GM12878 (cell line): ENCODE measurements around the gene POLR3E. TPM values are rescaled to one million over a fixed set of nuclear protein-coding genes. Genes with fewer than 3 reads are reported as not detected.

Source experiments
- CREM ChIP-seq: IDR thresholded peaks from 2 replicates; pipeline ENCODE4 v1.6.1; 2014; ENCODE audit warnings: antibody characterized with exemption, low read depth
- E4F1 ChIP-seq: fragments of 450-650 bp; IDR thresholded peaks from 2 replicates; pipeline ENCODE4 v1.6.1; 2018; ENCODE audit warnings: borderline replicate concordance, mild to moderate bottlenecking; ENCODE audit not compliant: partially characterized antibody
- IKZF2 ChIP-seq, 2 experiments: fragments of 450-650 bp; IDR thresholded peaks; 2 replicates each; pipeline ENCODE4 v1.6.1; 2017; ENCODE audit warnings: mild to moderate bottlenecking in 2 of 2, moderate library complexity in 2 of 2
- JUND ChIP-seq: IDR thresholded peaks from 2 replicates; pipeline ENCODE4 v1.6.1; 2012; ENCODE audit warnings: low read depth, mild to moderate bottlenecking, low read length, improper control_type of control experiment, moderate library complexity
- MEF2A ChIP-seq: IDR thresholded peaks from 2 replicates; pipeline ENCODE4 v1.6.1; 2011; ENCODE audit warnings: low read depth, mild to moderate bottlenecking, low read length, moderate library complexity; ENCODE audit not compliant: insufficient read depth
- MXI1 ChIP-seq: fragments of 150-350 bp; IDR thresholded peaks from 2 replicates; pipeline ENCODE4 v1.6.1; 2011; ENCODE audit warnings: low read depth, mild to moderate bottlenecking, inconsistent platforms, low read length, improper control_type of control experiment
- MYC ChIP-seq: IDR thresholded peaks from 2 replicates; pipeline ENCODE4 v1.6.1; 2011; ENCODE audit warnings: mild to moderate bottlenecking, low read length, moderate library complexity, inconsistent platforms; ENCODE audit not compliant: insufficient read depth, insufficient replicate concordance, insufficient read length, severe bottlenecking
- PAX5 ChIP-seq: IDR thresholded peaks from 2 replicates; pipeline ENCODE4 v1.6.1; 2011; ENCODE audit warnings: low read depth, low read length, borderline replicate concordance
- TARDBP ChIP-seq: IDR thresholded peaks from 2 replicates; pipeline ENCODE4 v1.6.1; 2016; ENCODE audit warnings: borderline replicate concordance
- TCF12 ChIP-seq: IDR thresholded peaks from 2 replicates; pipeline ENCODE4 v1.6.1; 2011; ENCODE audit warnings: low read depth, mild to moderate bottlenecking, low read length
- TCF7 ChIP-seq: IDR thresholded peaks from 2 replicates; pipeline ENCODE4 v1.6.1; 2014; ENCODE audit warnings: antibody characterized with exemption, borderline replicate concordance
- USF1 ChIP-seq: IDR thresholded peaks from 2 replicates; pipeline ENCODE4 v1.6.1; 2011; ENCODE audit warnings: borderline replicate concordance, low read depth, mild to moderate bottlenecking, moderate library complexity, mixed read lengths, low read length; ENCODE audit not compliant: insufficient read depth; ENCODE audit errors: extremely low read length
- YBX1 ChIP-seq: fragments of 450-650 bp; IDR thresholded peaks from 2 replicates; pipeline ENCODE4 v1.6.1; 2016; ENCODE audit warnings: antibody characterized with exemption
- ZBED1 ChIP-seq: IDR thresholded peaks from 2 replicates; pipeline ENCODE4 v1.6.1; 2016; ENCODE audit warnings: borderline replicate concordance
- ZNF207 ChIP-seq: fragments of 450-650 bp; IDR thresholded peaks from 2 replicates; pipeline ENCODE4 v1.6.1; 2014; ENCODE audit warnings: antibody characterized with exemption, mild to moderate bottlenecking, borderline replicate concordance
- polyA plus RNA-seq, 11 experiments: library from polyadenylated mRNA; depleted of rRNA in 4 of 11; unstranded in 6 of 11; stranded (reverse) in 5 of 11; fragments of >200 nt; fragmentation: Nextera tagmentation in 4 of 11; fragmentation: Illumina TruSeq in 1 of 11; extraction: Ambion mirVana in 4 of 11; extraction: Trizol in 1 of 11; gene quantifications; 1 replicate in 1 of 11; 2 replicates in 10 of 11; pipeline versions ENCODE4 v1.2.1 to v1.2.3, GENCODE V29; 2011 to 2016; ENCODE audit warnings: inconsistent platforms in 2 of 11, missing spikeins in 2 of 11, low read depth in 1 of 11
- total RNA-seq, 4 experiments: library from RNA; depleted of rRNA in 3 of 4; stranded (reverse); fragments of >200 nt in 3 of 4; fragmentation: Illumina TruSeq in 1 of 4; extraction: Trizol in 1 of 4; gene quantifications; 2 replicates each; pipeline versions ENCODE4 v1.2.1 to v1.2.3, GENCODE V29; 2013 to 2021
- TF ChIP-seq, protein P1 (sequence below): IDR thresholded peaks from 2 replicates; pipeline ENCODE4 v1.6.1; 2011; ENCODE audit warnings: low read depth, low read length, improper control_type of control experiment, borderline replicate concordance
- TF ChIP-seq, protein P2 (sequence below): IDR thresholded peaks from 2 replicates; pipeline ENCODE4 v1.6.1; 2011; ENCODE audit warnings: mild to moderate bottlenecking, low read depth, low read length, moderate library complexity; ENCODE audit not compliant: insufficient replicate concordance
- TF ChIP-seq, protein P3 (sequence below): IDR thresholded peaks from 2 replicates; pipeline ENCODE4 v1.6.1; 2012; ENCODE audit warnings: improper control_type of control experiment, low read depth, low read length; ENCODE audit not compliant: insufficient replicate concordance

The POLR3E gene
- total and polyA plus RNA-seq, 10 of the 15 experiments (the other 5 are each of a cell fraction or from before 2014, with no cell fraction given) = 11.1 to 79.5 (median 39.7) TPM

DNA sequence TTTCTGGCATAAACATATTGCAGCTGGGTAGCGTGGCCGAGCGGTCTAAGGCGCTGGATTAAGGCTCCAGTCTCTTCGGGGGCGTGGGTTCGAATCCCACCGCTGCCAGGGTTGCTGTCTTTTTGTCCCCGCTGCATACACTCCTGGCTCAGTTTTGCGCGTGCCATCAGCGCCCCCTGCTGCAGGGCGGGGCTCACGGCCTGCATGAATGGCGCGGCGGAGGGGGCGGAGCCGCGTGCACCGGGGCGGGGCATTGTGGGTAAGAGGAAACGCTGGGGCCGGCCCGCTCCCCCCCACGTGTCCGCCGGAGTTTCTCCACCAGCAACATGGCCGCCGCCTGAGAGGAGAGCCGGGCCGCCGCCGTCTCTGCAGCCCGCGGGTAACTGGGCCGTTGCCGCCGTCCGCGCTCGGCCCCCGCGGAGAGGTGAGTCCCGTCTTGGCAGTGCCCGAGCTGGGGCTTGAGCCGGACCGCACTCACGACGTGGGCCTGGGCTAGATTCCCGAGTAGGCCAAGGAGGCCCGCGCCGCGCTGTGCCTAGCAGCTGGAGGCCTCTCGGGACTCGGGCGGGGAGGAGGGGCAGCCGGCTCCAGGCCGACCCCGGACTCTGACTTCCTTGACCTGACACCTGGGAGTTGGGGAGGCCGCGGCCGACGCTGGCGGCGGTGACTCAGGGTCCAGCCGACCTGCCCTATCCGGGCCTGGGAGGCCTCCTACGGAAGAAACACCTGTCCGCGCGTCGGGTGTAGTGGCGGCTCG, at the start of gene POLR3E (continued):
- TF ChIP-seq USF1 = peak; percentile 78
- TF ChIP-seq TCF12 = peak; percentile 49; the same call in 1 of the 2 replicates
- peak; percentile 99 for TF ChIP-seq TARDBP
- peak; percentile 43 to 78; a peak in 3 of 4 replicates for TF ChIP-seq IKZF2 (IDR thresholded peaks at IDR 0.05)
- TF ChIP-seq, protein P1, sequence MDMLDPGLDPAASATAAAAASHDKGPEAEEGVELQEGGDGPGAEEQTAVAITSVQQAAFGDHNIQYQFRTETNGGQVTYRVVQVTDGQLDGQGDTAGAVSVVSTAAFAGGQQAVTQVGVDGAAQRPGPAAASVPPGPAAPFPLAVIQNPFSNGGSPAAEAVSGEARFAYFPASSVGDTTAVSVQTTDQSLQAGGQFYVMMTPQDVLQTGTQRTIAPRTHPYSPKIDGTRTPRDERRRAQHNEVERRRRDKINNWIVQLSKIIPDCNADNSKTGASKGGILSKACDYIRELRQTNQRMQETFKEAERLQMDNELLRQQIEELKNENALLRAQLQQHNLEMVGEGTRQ = peak; percentile 71
- peak; percentile 62; the same call in 1 of the 2 replicates for TF ChIP-seq TCF7
- TF ChIP-seq ZNF207 = peak; percentile 99
- peak; percentile 78; the same call in 1 of the 2 replicates for TF ChIP-seq MEF2A
- TF ChIP-seq MXI1 = peak; percentile 97
- peak; percentile 48 for TF ChIP-seq MYC
- no peak for TF ChIP-seq YBX1
- peak; percentile 41; the same call in 1 of the 2 replicates for TF ChIP-seq PAX5
- TF ChIP-seq CREM = peak; percentile 65
- TF ChIP-seq, protein P2, sequence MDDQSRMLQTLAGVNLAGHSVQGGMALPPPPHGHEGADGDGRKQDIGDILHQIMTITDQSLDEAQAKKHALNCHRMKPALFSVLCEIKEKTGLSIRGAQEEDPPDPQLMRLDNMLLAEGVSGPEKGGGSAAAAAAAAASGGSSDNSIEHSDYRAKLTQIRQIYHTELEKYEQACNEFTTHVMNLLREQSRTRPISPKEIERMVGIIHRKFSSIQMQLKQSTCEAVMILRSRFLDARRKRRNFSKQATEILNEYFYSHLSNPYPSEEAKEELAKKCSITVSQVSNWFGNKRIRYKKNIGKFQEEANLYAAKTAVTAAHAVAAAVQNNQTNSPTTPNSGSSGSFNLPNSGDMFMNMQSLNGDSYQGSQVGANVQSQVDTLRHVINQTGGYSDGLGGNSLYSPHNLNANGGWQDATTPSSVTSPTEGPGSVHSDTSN = peak; percentile 20
- peak; percentile 7 for TF ChIP-seq E4F1
- no peak; the same call in 1 of the 2 replicates for TF ChIP-seq ZBED1
- TF ChIP-seq JUND = no peak
- TF ChIP-seq, protein P3, sequence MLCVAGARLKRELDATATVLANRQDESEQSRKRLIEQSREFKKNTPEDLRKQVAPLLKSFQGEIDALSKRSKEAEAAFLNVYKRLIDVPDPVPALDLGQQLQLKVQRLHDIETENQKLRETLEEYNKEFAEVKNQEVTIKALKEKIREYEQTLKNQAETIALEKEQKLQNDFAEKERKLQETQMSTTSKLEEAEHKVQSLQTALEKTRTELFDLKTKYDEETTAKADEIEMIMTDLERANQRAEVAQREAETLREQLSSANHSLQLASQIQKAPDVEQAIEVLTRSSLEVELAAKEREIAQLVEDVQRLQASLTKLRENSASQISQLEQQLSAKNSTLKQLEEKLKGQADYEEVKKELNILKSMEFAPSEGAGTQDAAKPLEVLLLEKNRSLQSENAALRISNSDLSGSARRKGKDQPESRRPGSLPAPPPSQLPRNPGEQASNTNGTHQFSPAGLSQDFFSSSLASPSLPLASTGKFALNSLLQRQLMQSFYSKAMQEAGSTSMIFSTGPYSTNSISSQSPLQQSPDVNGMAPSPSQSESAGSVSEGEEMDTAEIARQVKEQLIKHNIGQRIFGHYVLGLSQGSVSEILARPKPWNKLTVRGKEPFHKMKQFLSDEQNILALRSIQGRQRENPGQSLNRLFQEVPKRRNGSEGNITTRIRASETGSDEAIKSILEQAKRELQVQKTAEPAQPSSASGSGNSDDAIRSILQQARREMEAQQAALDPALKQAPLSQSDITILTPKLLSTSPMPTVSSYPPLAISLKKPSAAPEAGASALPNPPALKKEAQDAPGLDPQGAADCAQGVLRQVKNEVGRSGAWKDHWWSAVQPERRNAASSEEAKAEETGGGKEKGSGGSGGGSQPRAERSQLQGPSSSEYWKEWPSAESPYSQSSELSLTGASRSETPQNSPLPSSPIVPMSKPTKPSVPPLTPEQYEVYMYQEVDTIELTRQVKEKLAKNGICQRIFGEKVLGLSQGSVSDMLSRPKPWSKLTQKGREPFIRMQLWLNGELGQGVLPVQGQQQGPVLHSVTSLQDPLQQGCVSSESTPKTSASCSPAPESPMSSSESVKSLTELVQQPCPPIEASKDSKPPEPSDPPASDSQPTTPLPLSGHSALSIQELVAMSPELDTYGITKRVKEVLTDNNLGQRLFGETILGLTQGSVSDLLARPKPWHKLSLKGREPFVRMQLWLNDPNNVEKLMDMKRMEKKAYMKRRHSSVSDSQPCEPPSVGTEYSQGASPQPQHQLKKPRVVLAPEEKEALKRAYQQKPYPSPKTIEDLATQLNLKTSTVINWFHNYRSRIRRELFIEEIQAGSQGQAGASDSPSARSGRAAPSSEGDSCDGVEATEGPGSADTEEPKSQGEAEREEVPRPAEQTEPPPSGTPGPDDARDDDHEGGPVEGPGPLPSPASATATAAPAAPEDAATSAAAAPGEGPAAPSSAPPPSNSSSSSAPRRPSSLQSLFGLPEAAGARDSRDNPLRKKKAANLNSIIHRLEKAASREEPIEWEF = no peak
